GM12878 (cell line): ENCODE measurements around the gene ZNF260.

Experiments used
- BACH1 ChIP-seq: fragments of 450-650 bp; IDR thresholded peaks from 2 replicates; pipeline ENCODE4 v1.6.1; 2017; ENCODE audit warnings: mild to moderate bottlenecking, borderline replicate concordance
- CEBPB ChIP-seq, 2 experiments: fragments of 150-350 bp in 1 of 2; IDR thresholded peaks; 2 replicates each; pipeline ENCODE4 v1.6.1; 2012 to 2014; ENCODE audit warnings: low read depth in 2 of 2, low read length in 2 of 2, borderline replicate concordance in 1 of 2, inconsistent platforms in 1 of 2
- CREB1 ChIP-seq: IDR thresholded peaks from 2 replicates; pipeline ENCODE4 v1.6.1; 2012; ENCODE audit warnings: low read depth, mild to moderate bottlenecking, inconsistent platforms
- CTCF ChIP-seq, 3 experiments: IDR thresholded peaks in 2 of 3; conservative IDR thresholded peaks in 1 of 3; 2 replicates each; pipeline ENCODE4 v1.5.1; 2011; ENCODE audit warnings: low read depth in 3 of 3, low read length in 3 of 3, mild to moderate bottlenecking in 3 of 3, control low read depth in 2 of 3, moderate library complexity in 2 of 3, inconsistent platforms in 1 of 3, mixed read lengths in 1 of 3; ENCODE audit not compliant: control insufficient read depth in 2 of 3, insufficient read depth in 1 of 3; ENCODE audit errors: extremely low read depth in 1 of 3
- EED ChIP-seq: sonication (generic); IDR thresholded peaks from 2 replicates; pipeline ENCODE4 v1.6.1; 2016; ENCODE audit warnings: antibody characterized with exemption, low read depth
- ESRRA ChIP-seq: IDR thresholded peaks from 2 replicates; pipeline ENCODE4 v1.6.1; 2012; ENCODE audit warnings: mild to moderate bottlenecking, low read length, improper control_type of control experiment
- EZH2 ChIP-seq: IDR thresholded peaks from 2 replicates; pipeline ENCODE4 v1.6.1; 2012; ENCODE audit warnings: low read depth, mild to moderate bottlenecking, control low read depth, inconsistent platforms, low read length, borderline replicate concordance; ENCODE audit not compliant: control insufficient read depth
- HCFC1 ChIP-seq: fragments of 150-350 bp; IDR thresholded peaks from 2 replicates; pipeline ENCODE4 v1.6.1; 2014; ENCODE audit warnings: low read length
- NFYB ChIP-seq: IDR thresholded peaks from 2 replicates; pipeline ENCODE4 v1.6.1; 2011; ENCODE audit warnings: low read depth, mild to moderate bottlenecking, low read length, improper control_type of control experiment, moderate library complexity; ENCODE audit not compliant: insufficient read depth
- POLR2AphosphoS5 ChIP-seq: IDR thresholded peaks from 2 replicates; pipeline ENCODE4 v1.6.1; 2011; ENCODE audit warnings: mild to moderate bottlenecking, low read length, inconsistent platforms
- RB1 ChIP-seq: fragments of 450-650 bp; formaldehyde crosslinking; IDR thresholded peaks from 2 replicates; pipeline ENCODE4 v1.6.1; 2017; ENCODE audit warnings: mild to moderate bottlenecking, borderline replicate concordance
- REST ChIP-seq: IDR thresholded peaks from 2 replicates; pipeline ENCODE4 v1.6.1; 2012; ENCODE audit warnings: mild to moderate bottlenecking, low read depth, low read length
- TCF3 ChIP-seq: IDR thresholded peaks from 2 replicates; pipeline ENCODE4 v1.6.1; 2012; ENCODE audit warnings: low read depth, mild to moderate bottlenecking, low read length, borderline replicate concordance; ENCODE audit not compliant: insufficient read depth
- YBX1 ChIP-seq: fragments of 450-650 bp; IDR thresholded peaks from 2 replicates; pipeline ENCODE4 v1.6.1; 2016; ENCODE audit warnings: antibody characterized with exemption

DNA sequence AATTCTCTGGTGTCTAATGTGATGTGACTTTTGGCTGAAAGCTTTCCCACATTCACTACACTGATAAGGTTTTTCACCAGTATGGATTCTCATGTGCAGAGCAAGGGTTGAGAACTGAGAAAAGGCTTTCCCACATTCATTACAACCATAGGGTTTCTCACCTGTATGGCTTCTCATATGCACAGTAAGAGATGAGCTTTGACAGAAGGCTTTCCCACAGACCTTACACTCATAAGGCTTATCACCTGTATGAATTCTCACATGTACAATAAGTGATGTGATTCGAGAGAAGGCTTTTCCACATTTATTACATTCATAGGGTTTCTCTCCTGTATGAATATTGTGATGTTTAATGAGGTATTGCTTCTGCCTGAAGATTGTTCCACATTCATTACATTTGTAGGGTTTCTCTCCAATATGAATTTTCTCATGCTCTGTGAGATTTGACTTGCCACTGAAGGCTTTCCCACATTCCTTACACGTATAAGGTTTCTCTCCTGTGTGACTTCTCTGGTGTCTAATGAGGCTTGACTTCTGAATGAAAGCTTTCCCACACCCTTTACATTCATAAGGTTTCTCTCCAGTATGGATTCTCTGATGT is 14.0 kb downstream of the ZNF260 start:
- TF ChIP-seq RB1, result no peak
- no peak for TF ChIP-seq POLR2AphosphoS5
- no peak for TF ChIP-seq EZH2
- no peak for TF ChIP-seq CTCF (IDR thresholded peaks at IDR 0.05 in 2 of 3, conservative IDR thresholded peaks at IDR 0.05 in 1 of 3; ENCODE audit: control insufficient read depth in 2 of 3, extremely low read depth in 1 of 3, insufficient read depth in 1 of 3, low read depth in 3 of 3, low read length in 3 of 3)
- TF ChIP-seq CREB1, result no peak
- TF ChIP-seq YBX1, result no peak
- TF ChIP-seq CEBPB (IDR thresholded peaks at IDR 0.05; ENCODE audit: borderline replicate concordance in 1 of 2, low read depth in 2 of 2, low read length in 2 of 2), result no peak
- TF ChIP-seq ESRRA, result no peak
- TF ChIP-seq EED, result no peak
- TF ChIP-seq HCFC1, result no peak
- no peak for TF ChIP-seq NFYB
- TF ChIP-seq BACH1, result no peak
- TF ChIP-seq REST, result no peak
- no peak for TF ChIP-seq TCF3
